ENCODE measurements around the gene ACTN3.
"Not testable (repeated sequence)": the region's sequence is repeated elsewhere in the genome, so short reads cannot be mapped to it uniquely, and the experiment has no call there.

ACTN3 gene

GRCh38 chr11:66567787-66568123, 21.1 kb downstream of the ACTN3 start:
- DNase-seq, result no peak

GRCh38 chr11:66568124-66568916, 21.6 kb downstream of the ACTN3 start, which contains the start of gene CTSF:
CTSF (minus strand) TSS chr11:66568606; CDS start chr11:66568486, 120 bp downstream.
- peak in 1 of 2 experiments; percentile 69 for DNase-seq

- no peak for DNase-seq
Measured at GRCh38 chr11:66569076-66569475, 22.4 kb downstream of the ACTN3 start.

GRCh38 chr11:66570079-66570849, 23.6 kb downstream of the ACTN3 start:
- no peak for DNase-seq

- DNase-seq, result no peak
Measured at GRCh38 chr11:66570850-66571180, 24.1 kb downstream of the ACTN3 start.

- DNase-seq, result no peak
Measured at GRCh38 chr11:66579017-66579606, 32.4 kb downstream of the ACTN3 start.

- DNase-seq, result no peak
Measured at GRCh38 chr11:66580803-66581202, 34.1 kb downstream of the ACTN3 start.

- DNase-seq, result no peak
Measured at GRCh38 chr11:66581261-66581660, 34.6 kb downstream of the ACTN3 start.

- not testable (repeated sequence) for DNase-seq
Measured at GRCh38 chr11:66582565-66583147, 36.0 kb downstream of the ACTN3 start.

GRCh38 chr11:66585447-66585846, 38.7 kb downstream of the ACTN3 start:
- DNase-seq, result not testable (repeated sequence)

- no peak for DNase-seq
Measured at GRCh38 chr11:66586136-66586535, 39.4 kb downstream of the ACTN3 start.

GRCh38 chr11:66589315-66589714, 42.6 kb downstream of the ACTN3 start:
- not testable (repeated sequence) for DNase-seq

GRCh38 chr11:66589996-66590675, 43.4 kb downstream of the ACTN3 start:
- no peak for DNase-seq

- DNase-seq, result no peak
Measured at GRCh38 chr11:66591175-66591574, 44.5 kb downstream of the ACTN3 start.

GRCh38 chr11:66592457-66593302, 46.0 kb downstream of the ACTN3 start, which contains the start of the genes CCDC87 and CCS:
CCDC87 (minus strand) TSS chr11:66593063; CDS start chr11:66593015, 48 bp downstream.
CCS (plus strand) TSS chr11:66593185; CDS start chr11:66593262, 77 bp downstream.
- peak; percentile 56 to 87 for DNase-seq

GRCh38 chr11:66593303-66593635, 46.6 kb downstream of the ACTN3 start:
- no peak for DNase-seq

GRCh38 chr11:66593650-66594049, 46.9 kb downstream of the ACTN3 start:
- DNase-seq, result no peak

- no peak for DNase-seq
Measured at GRCh38 chr11:66595245-66595904, 48.7 kb downstream of the ACTN3 start.

- peak in 1 of 2 experiments; percentile 20 for DNase-seq
Measured at GRCh38 chr11:66598993-66599392, 52.3 kb downstream of the ACTN3 start.

- no peak for DNase-seq
Measured at GRCh38 chr11:66600219-66600618, 53.5 kb downstream of the ACTN3 start.

- DNase-seq, result no peak
Measured at GRCh38 chr11:66600631-66601233, 54.0 kb downstream of the ACTN3 start.

All from cerebellar nuclear complex (tissue), 1 donor.